AG10803 (cell line): ENCODE data around the gene ACACA.
"Not testable (repeated sequence)": the region's sequence is repeated elsewhere in the genome, so short reads cannot be mapped to it uniquely, and the experiment has no call there.

ENCODE experiments used
- DNase-seq: peaks from one replicate; pipeline ENCODE4 v3.0.0; 2010; ENCODE audit warnings: low read depth
- H3K4me3 ChIP-seq: 2 replicates; pipeline ENCODE4 v1.5.1; 2011; ENCODE audit warnings: mild to moderate bottlenecking, low read length, control low read depth
- TF ChIP-seq, protein P1 (sequence below): conservative IDR thresholded peaks from 2 replicates; pipeline ENCODE4 v1.5.1; 2011; ENCODE audit warnings: mild to moderate bottlenecking, low read length, control low read depth, inconsistent platforms

The ACACA gene

GRCh38 chr17:37413875-37414519 lies 7.4 kb upstream of the ACACA start:
- TF ChIP-seq, protein P1, sequence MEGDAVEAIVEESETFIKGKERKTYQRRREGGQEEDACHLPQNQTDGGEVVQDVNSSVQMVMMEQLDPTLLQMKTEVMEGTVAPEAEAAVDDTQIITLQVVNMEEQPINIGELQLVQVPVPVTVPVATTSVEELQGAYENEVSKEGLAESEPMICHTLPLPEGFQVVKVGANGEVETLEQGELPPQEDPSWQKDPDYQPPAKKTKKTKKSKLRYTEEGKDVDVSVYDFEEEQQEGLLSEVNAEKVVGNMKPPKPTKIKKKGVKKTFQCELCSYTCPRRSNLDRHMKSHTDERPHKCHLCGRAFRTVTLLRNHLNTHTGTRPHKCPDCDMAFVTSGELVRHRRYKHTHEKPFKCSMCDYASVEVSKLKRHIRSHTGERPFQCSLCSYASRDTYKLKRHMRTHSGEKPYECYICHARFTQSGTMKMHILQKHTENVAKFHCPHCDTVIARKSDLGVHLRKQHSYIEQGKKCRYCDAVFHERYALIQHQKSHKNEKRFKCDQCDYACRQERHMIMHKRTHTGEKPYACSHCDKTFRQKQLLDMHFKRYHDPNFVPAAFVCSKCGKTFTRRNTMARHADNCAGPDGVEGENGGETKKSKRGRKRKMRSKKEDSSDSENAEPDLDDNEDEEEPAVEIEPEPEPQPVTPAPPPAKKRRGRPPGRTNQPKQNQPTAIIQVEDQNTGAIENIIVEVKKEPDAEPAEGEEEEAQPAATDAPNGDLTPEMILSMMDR, result peak; percentile 37
- H3K4me3 ChIP-seq, result no peak overlapping the region
- DNase-seq, result no peak

DNA sequence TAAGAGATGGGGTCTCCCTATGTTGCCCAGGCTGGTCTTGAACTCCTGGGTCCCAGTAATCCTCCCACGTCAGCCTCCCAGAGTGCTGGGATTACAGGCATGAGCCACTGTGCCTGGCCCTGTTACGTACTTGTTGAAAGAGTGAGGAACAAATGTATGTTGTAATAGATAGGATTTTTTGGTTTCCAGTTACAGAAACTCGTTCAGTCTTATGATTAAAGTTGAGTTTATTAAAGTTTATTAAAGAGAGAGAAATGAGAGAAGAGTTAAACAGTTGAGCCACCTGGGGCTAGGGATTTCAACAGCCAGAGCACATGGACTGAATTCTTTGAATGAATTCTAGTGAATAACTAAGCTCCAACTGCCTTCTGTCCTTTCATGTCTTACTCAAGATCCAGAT lies 3.7 kb upstream of the ACACA start:
- no peak overlapping the region for H3K4me3 ChIP-seq
- TF ChIP-seq, protein P1, result no peak
- DNase-seq, result no peak

DNA sequence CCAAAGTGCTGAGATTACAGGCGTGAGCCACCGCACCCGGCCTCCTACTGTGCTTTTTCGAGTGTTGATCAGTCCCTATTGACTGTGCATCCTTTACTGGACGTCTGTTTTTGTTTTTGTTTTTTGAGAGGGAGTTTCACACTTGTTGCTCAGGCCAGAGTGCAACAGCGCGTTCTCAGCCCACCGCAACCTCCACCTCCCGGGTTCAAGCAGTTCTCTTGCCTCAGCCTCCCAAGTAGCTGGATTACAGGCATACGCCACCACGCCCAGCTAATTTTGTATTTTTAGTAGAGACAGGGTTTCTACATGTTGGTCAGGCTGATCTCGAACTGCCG lies 1.5 kb upstream of the ACACA start:
- not testable (repeated sequence) for H3K4me3 ChIP-seq, DNase-seq

- TF ChIP-seq, protein P1, result no peak
- DNase-seq, result peak; percentile 4
- H3K4me3 ChIP-seq, result peak overlapping the region; percentile 86
These were observed 541 bp downstream of the ACACA start for GRCh38 chr17:37405955-37406634.

DNA sequence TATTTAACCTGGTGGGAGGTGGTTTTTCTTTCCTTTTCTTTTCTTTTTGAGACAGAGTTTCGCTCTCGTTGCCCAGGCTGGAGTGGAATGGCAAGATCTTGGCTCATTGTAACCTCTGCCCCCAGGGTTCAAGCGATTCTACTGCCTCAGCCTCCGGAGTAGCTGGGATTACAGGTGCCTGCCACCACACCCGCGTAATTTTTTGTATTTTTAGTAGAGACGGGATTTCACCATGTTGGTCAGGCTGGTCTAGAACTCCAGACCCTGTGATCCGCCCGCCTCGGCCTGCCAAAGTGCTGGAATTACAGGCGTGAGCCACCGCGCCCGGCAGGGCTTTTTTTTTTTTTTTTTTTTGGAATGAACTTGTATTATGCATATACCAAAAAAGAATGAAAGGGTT lies 1.1 kb downstream of the ACACA start:
- not testable (repeated sequence) for DNase-seq
- peak overlapping the region; percentile 86 for H3K4me3 ChIP-seq

- TF ChIP-seq, protein P1, result no peak
- H3K4me3 ChIP-seq, result no peak overlapping the region
- DNase-seq, result no peak
These were observed 6.1 kb downstream of the ACACA start for GRCh38 chr17:37400505-37400904.

DNA sequence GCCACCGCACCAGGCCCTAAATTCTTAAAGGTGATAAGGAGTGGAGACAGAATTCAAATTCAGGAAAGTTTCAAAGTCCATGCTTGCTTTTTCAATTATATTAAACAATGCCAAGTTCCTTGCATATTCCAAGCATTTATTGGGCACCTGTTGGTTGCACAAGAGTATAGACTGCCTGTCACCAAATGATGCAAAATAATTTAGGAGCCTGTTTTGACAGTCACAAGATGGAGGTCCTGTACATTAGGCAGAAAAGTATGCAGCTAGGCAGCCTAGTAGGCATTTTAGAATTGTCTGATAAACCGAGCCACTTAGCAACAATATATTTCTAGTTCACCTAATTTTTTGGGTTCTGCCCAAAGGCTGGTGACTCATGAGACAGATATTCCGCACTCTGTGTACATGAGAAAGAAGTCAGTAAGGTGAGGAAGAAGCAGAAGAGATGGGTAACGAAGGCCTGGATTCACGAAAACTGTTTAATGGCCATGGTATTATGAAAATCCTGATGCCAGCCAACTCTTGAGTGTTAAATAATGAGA lies 7.3 kb downstream of the ACACA start:
- H3K4me3 ChIP-seq, result no peak overlapping the region
- DNase-seq, result no peak

DNA sequence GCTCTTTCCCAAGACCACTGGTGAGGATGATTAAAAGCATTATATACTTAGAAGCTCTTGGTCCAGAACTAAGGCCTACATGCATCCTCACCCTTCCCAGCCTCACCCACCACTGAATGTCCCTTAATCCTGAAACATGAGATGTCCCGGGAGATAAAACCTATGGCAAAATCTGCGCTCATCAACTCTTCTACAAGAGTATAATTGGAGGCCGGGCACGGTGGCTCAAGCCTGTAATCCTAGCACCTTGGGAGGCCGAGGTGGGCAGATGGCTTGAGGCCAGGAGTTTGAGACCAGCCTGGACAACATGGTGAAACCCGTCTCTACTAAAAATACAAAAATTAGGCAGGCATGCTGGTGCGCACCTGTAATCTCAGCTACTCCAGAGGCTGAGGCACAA lies 13.3 kb downstream of the ACACA start:
- TF ChIP-seq, protein P1, result no peak
- no peak overlapping the region for H3K4me3 ChIP-seq
- no peak for DNase-seq

More for the DNA sequence above, 7.3 kb downstream of the ACACA start:
- TF ChIP-seq, protein P1, result no peak
